Heart right ventricle (tissue), 16 donors: ENCODE data around the gene RBM14. TPM values are rescaled to one million over a fixed set of nuclear protein-coding genes. Genes with fewer than 3 reads are reported as not detected.

Experiments
- ATAC-seq, 8 donors: fragments of 200-7000 bp; cut with Tn5 transposase; one replicate each; pipeline ENCODE4 v1.9.1; 2020; ENCODE audit warnings: mild to moderate bottlenecking in 8 of 8, moderate library complexity in 8 of 8, moderate number of reproducible peaks in 1 of 8
- DNase-seq, 2 donors: peaks; one replicate each; pipeline ENCODE4 v3.0.0-alpha.2; 2020
- H3K27ac ChIP-seq, 10 donors: fragments of 200-600 bp; sonication (generic) in 2 of 10; one replicate each; pipeline versions ENCODE4 v1.5.0 to v1.8.0; 2020 to 2022; ENCODE audit warnings: mild to moderate bottlenecking in 3 of 10
- H3K27me3 ChIP-seq, 7 donors: fragments of 200-600 bp; one replicate each; pipeline ENCODE4 v1.8.0; 2021 to 2022; ENCODE audit warnings: mild to moderate bottlenecking in 2 of 7
- H3K36me3 ChIP-seq, 9 donors: fragments of 200-600 bp; sonication (generic) in 1 of 9; one replicate each; pipeline versions ENCODE4 v1.5.0 to v1.8.0; 2020 to 2022; ENCODE audit warnings: mild to moderate bottlenecking in 2 of 9
- H3K4me1 ChIP-seq, 9 donors: fragments of 200-600 bp; sonication (generic) in 1 of 9; one replicate each; pipeline versions ENCODE4 v1.5.0 to v1.8.0; 2020 to 2022; ENCODE audit warnings: mild to moderate bottlenecking in 4 of 9
- H3K4me3 ChIP-seq, 10 donors: fragments of 200-600 bp; sonication (generic) in 2 of 10; one replicate each; pipeline versions ENCODE4 v1.5.0 to v1.8.0; 2020 to 2022; ENCODE audit warnings: mild to moderate bottlenecking in 7 of 10, moderate library complexity in 2 of 10
- H3K9me3 ChIP-seq, 11 donors: fragments of 200-600 bp in 10 of 11; sonication (generic) in 2 of 11; one replicate each; pipeline versions ENCODE4 v1.5.0 to v1.8.0; 2013 to 2022; ENCODE audit warnings: mild to moderate bottlenecking in 2 of 11, control low read depth in 1 of 11, moderate library complexity in 1 of 11
- WGBS, 2 donors: extraction: QIAGEN DNeasy Blood & Tissue Kit; methylation state at CpG; one replicate each; pipeline ENCODE4 v1.1.7; 2013; ENCODE audit warnings: inconsistent platforms in 1 of 2; 5-methylcytosine and 5-hydroxymethylcytosine counted together
- intact Hi-C, 10 donors: fragments of 100-400 bp; cut with DNase I; formaldehyde crosslinking; loops; one replicate each; pipeline versions ENCODE4 v1.11.1 to v1.14.2; 2022
- polyA plus RNA-seq, 2 donors: library from polyadenylated mRNA; stranded (reverse); fragments of 200-250 nt; gene quantifications; one replicate each; pipeline ENCODE4 v1.2.3, GENCODE V29; 2013
- total RNA-seq, 10 donors: library from RNA; stranded (reverse); fragmentation: NEBNext Ultra II Directional in 3 of 10; extraction: Animal tissue kit (Norgen Biotek cat#: 25700) in 3 of 10; gene quantifications; one replicate each; pipeline versions ENCODE4 v1.2.1 to v1.2.4, GENCODE V29; 2021 to 2023
- TF ChIP-seq, protein P1 (sequence below), 9 donors: fragments of 200-600 bp; sonication (generic) in 2 of 9; IDR thresholded peaks; one replicate each; pipeline versions ENCODE4 v1.5.0 to v1.8.0; 2021 to 2022; ENCODE audit warnings: antibody characterized with exemption in 9 of 9, mild to moderate bottlenecking in 5 of 9, moderate library complexity in 1 of 9
- donor health status: Arrhythmogenic right ventricular cardiomyopathy.
- donor health status: ischemic (EF 13 %, LVEDD 7.1; RV severe dilation, severe dysfunction).
- donor health status: healthy with polysubstance abuse.
- donor health status: DM: no; HTN: yes; CAD: no.
- donor health status: DM: no; HTN: no; CAD: no.
- donor health status: ischemic (EF 25% LVEDD 6.9; RV normal size, moderate dysfunction).
- donor health status: ischemic (EF 25% LVEDD 5.7; RV mildly dilated, moderate dysfunction).
- donor health status: healthy.
- donor health status: DM: yes; HTN: yes; CAD: no.
- donor health status: Ischemic cardiomyopathy.
- donor health status: ischemic (EF 35%, LVEDD 5.7; RV mildly dilated, moderate dysfunction).
- donor health status: nonischemic (EF 11% LVEDD 7.7; RV severe dilation, severe dysfunction).
- donor health status: DM: yes; HTN: yes; CAD: no.
- donor health status: PGD.
- donor health status: ischemic (EF 29% LVEDD 5.4; RV normal size, mild dysfunction).
- donor health status: nonischemic (EF 23%, LVEDD 6.1; RV moderate dilation, normal function).

RBM14 gene
- total and polyA plus RNA-seq, 12 donors = 16.2 to 49.7 (median 28.3) TPM

DNA sequence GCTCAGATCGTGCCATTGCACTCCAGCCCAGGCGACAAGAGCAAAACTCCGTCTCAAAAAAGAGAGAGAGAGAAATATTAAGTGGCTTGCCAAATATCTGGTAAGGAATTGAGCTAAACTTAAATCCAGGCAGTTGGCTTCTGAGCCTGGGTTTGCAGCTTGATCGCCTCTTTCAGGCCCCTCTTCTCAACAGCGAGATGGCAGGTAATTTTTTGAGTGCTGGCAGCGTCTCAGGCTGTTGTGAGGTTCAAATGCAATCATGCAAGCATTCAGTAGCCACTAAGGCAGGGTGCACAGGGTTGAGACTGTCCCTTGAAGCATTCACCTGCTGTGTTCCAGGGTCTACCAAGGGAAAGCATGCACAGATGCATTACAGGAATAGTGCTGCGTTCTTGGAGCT is 47.4 kb upstream of the RBM14 start:
- Histone ChIP-seq H3K36me3 (peaks cover 0 to 18% (median 0%) of the 10 kb centered on the region in 9 donors), H3K4me1 (peaks cover 3 to 14% (median 13%) of the 10 kb centered on the region in 9 donors), H3K27ac (no peak overlapping the region), H3K27me3 (peaks cover 0 to 22% (median 0%) of the 10 kb centered on the region in 7 donors), H3K4me3 (peak overlapping the region in 1 of 10 donors; percentile 70), H3K9me3 (no peaks in the 10 kb centered on the region)
- ATAC-seq (no peak), DNase-seq (no peak)
- TF ChIP-seq, protein P1, sequence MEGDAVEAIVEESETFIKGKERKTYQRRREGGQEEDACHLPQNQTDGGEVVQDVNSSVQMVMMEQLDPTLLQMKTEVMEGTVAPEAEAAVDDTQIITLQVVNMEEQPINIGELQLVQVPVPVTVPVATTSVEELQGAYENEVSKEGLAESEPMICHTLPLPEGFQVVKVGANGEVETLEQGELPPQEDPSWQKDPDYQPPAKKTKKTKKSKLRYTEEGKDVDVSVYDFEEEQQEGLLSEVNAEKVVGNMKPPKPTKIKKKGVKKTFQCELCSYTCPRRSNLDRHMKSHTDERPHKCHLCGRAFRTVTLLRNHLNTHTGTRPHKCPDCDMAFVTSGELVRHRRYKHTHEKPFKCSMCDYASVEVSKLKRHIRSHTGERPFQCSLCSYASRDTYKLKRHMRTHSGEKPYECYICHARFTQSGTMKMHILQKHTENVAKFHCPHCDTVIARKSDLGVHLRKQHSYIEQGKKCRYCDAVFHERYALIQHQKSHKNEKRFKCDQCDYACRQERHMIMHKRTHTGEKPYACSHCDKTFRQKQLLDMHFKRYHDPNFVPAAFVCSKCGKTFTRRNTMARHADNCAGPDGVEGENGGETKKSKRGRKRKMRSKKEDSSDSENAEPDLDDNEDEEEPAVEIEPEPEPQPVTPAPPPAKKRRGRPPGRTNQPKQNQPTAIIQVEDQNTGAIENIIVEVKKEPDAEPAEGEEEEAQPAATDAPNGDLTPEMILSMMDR (IDR thresholded peaks at IDR 0.05) = no peak
- WGBS, 2 donors = 85 to 87% methylated on average over 7 of the region's 7 CpGs
- intact Hi-C loops = loop anchor here in 1 of 10 donors (2.0 kb wide), 1 partner anchor 22 kb away; the partner anchor contains the start of genes ACTN3 and ZDHHC24

DNA sequence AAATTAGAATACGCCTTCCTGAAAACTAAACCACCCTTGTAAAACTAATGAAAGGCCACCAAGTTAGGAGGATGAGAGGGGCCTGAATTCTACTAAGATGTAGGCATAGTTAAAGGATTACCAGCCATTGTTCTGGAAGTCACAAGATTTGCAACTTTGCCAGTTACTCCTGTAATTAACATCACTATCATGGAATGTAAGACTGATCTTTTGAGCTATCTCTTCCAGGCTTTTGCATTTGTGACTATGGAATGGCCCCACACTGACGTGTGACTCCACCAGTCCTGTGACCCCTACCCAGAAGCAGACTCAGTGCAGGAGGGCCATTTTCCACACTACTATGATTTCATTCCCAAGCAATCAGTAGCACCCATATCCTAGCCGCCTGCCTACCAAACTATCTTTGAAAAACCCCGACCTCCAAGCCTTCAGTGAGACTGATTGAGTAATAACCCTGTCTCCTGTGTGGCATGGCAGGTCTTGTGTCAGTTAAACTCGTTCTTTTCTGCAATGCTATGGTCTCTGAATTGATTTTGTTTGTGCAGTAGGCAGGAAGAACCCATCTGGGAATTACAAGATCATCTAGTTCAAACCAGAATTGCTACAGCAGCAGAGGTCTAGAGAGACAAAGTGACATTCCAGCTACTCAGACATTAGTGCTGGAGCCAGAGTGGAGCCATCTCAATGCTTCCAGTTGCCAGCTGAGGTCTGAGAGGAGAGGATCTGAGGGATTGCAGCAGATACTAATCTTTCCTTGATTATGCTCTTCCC is 46.2 kb upstream of the RBM14 start:
- TF ChIP-seq, protein P1 (IDR thresholded peaks at IDR 0.05) = no peak
- intact Hi-C loops = loop anchor here in 6 of 10 donors (5.0 to 10.0 kb wide), 3 partner anchors 117 to 275 kb away; partner anchors contain the start of gene RCE1 (in 1 of the 6)
- H3K4me3 ChIP-seq = no peak overlapping the region

DNA sequence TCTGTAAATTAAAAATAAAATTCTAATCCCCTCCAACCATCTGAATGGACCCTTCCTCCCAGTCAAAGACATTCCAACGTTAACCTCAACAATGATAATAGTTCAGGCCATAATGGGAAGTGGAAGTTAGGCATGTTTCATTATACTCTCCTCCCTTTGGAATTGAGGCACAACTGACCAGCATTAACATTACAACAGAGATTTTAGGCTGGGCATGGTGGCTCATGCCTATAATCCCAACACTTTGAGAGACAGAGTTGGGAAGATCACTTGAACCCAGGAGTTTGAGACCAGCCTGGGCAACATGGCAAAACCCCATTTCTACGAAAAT is 45.6 kb upstream of the RBM14 start:
- DNase-seq (no peak), ATAC-seq (no peak)
- Histone ChIP-seq H3K4me1 (peaks cover 3 to 14% (median 13%) of the 10 kb centered on the region in 9 donors), H3K36me3 (peaks cover 0 to 5% (median 0%) of the 10 kb centered on the region in 9 donors), H3K27ac (no peak overlapping the region), H3K27me3 (peaks cover 0 to 22% (median 0%) of the 10 kb centered on the region in 7 donors), H3K9me3 (no peaks in the 10 kb centered on the region), H3K4me3 (no peak overlapping the region)
- 68 to 76% methylated on average over 2 of the region's 2 CpGs for whole genome bisulfite sequencing, 2 donors
- TF ChIP-seq, protein P1 (IDR thresholded peaks at IDR 0.05) = no peak
- intact Hi-C loops = loop anchor here in 6 of 10 donors (5.0 to 10.0 kb wide), 3 partner anchors 116 to 274 kb away; partner anchors contain the start of gene RCE1 (in 1 of the 6)

More for the DNA sequence above, 46.2 kb upstream of the RBM14 start:
- H3K27me3 ChIP-seq = peaks cover 0 to 22% (median 0%) of the 10 kb centered on the region in 7 donors
- no peak overlapping the region for H3K27ac ChIP-seq
- DNase-seq (no peak), ATAC-seq (no peak)
- H3K9me3 ChIP-seq = no peaks in the 10 kb centered on the region
- peaks cover 0 to 11% (median 0%) of the 10 kb centered on the region in 9 donors for H3K36me3 ChIP-seq
- 55 to 61% methylated on average over 5 of the region's 5 CpGs for WGBS, 2 donors
- peaks cover 3 to 14% (median 13%) of the 10 kb centered on the region in 9 donors for H3K4me1 ChIP-seq

DNA sequence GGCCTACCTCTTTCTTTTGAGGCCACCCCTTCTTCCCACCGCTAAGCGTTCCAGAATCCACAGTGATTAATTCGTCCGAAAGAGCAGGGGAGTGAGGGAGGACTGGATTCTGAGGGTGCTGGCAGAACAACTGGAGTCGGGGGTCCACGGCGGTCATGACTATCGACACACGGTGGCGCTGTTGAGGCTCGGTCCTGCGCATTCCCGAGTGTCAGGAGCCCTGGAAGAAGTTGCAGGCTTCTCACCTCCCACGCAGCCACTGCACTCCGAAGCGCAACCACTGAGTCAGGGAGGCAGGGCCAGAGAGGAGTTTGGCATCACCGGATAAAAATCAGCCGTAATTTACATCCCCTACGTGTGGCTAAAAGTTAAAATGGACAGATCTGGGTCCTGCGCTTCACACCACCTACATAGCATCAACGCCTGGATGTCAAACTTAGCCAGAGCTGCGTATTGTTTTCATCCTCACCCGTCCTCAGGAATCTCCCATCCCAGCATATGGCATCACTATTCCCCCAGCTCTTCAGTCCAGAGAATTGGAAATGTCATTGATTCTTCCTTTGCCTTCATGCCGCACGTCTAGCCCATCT is 37.3 kb upstream of the RBM14 start:
- intact Hi-C loops = loop anchor here in 9 of 10 donors (1.0 to 10.0 kb wide), 7 partner anchors 98 to 266 kb away; partner anchors contain the start of genes RBM4B (in 1 of the 9) and RCE1 (in 1 of the 9)
- H3K36me3 ChIP-seq = no peaks in the 10 kb centered on the region
- no peaks in the 10 kb centered on the region for H3K27me3 ChIP-seq
- no peak overlapping the region for H3K27ac ChIP-seq
- H3K9me3 ChIP-seq = peaks cover 0 to 13% (median 0%) of the 10 kb centered on the region in 11 donors
- H3K4me3 ChIP-seq = no peak overlapping the region
- DNase-seq = peak; percentile 82 to 85
- TF ChIP-seq, protein P1 (IDR thresholded peaks at IDR 0.05) = peak; percentile 70 to 88 (median 85)
- peaks cover 0 to 8% (median 6%) of the 10 kb centered on the region in 9 donors for H3K4me1 ChIP-seq
- peak; percentile 88 to 94 (median 92) for ATAC-seq
- 12 to 15% methylated on average over 25 of the region's 25 CpGs for WGBS, 2 donors
